Psoas muscle (tissue), 8 donors: ENCODE measurements around the gene GPR4. TPM values are rescaled to one million over a fixed set of nuclear protein-coding genes. Genes with fewer than 3 reads are reported as not detected.

Experiments
- ATAC-seq, 4 donors: fragments of 200-7000 bp; cut with Tn5 transposase; one replicate each; pipeline ENCODE4 v1.9.1; 2020; ENCODE audit warnings: moderate library complexity in 3 of 4, mild to moderate bottlenecking in 2 of 4
- DNase-seq, 2 donors: peaks; one replicate each; pipeline ENCODE4 v3.0.0-alpha.2; 2020
- H3K27ac ChIP-seq: fragments of 200-600 bp; one replicate; pipeline ENCODE4 v1.8.0; 2022
- H3K27me3 ChIP-seq, 3 donors: fragments of 200-600 bp in 1 of 3; one replicate each; pipeline versions ENCODE4 v1.6.1 to v1.8.0; 2013 to 2022; ENCODE audit warnings: low read length in 2 of 3, mild to moderate bottlenecking in 2 of 3, moderate library complexity in 1 of 3; ENCODE audit not compliant: insufficient read depth in 3 of 3
- H3K36me3 ChIP-seq, 2 donors: fragments of 200-600 bp in 1 of 2; one replicate each; pipeline versions ENCODE4 v1.6.1 to v1.8.0; 2013 to 2022; ENCODE audit warnings: low read depth in 1 of 2, mild to moderate bottlenecking in 1 of 2, moderate library complexity in 1 of 2; ENCODE audit not compliant: insufficient read depth in 1 of 2
- H3K4me1 ChIP-seq: fragments of 200-600 bp; one replicate; pipeline ENCODE4 v1.8.0; 2022
- H3K4me3 ChIP-seq: fragments of 200-600 bp; one replicate; pipeline ENCODE4 v1.8.0; 2022; ENCODE audit warnings: mild to moderate bottlenecking
- H3K9me3 ChIP-seq: fragments of 200-600 bp; one replicate; pipeline ENCODE4 v1.8.0; 2022
- CTCF ChIP-seq: fragments of 200-600 bp; IDR thresholded peaks from one replicate; pipeline ENCODE4 v1.8.0; 2022; ENCODE audit warnings: antibody characterized with exemption
- WGBS, 3 donors: extraction: QIAGEN DNeasy Blood & Tissue Kit; methylation state at CpG; one replicate each; pipeline versions ENCODE4 v1.1.6 to v1.1.7; 2013; 5-methylcytosine and 5-hydroxymethylcytosine counted together
- intact Hi-C, 2 donors: fragments of 100-400 bp; cut with DNase I; formaldehyde crosslinking; loops; one replicate each; pipeline versions ENCODE4 v1.11.0 to v1.14.2; 2022
- polyA plus RNA-seq, 3 donors: library from polyadenylated mRNA; stranded (reverse); fragments of 200-250 nt; gene quantifications; one replicate each; pipeline ENCODE4 v1.2.3, GENCODE V29; 2013
- total RNA-seq, 4 donors: library from RNA; stranded (reverse); fragmentation: NEBNext Ultra II Directional in 2 of 4; extraction: Animal tissue kit (Norgen Biotek cat#: 25700) in 2 of 4; gene quantifications; one replicate each; pipeline versions ENCODE4 v1.2.1 to v1.2.4, GENCODE V29; 2021 to 2023
- donor health status: healthy with polysubstance abuse.
- donor health status: DM: no; HTN: no; CAD: no; lungs with moderate emphysema.
- donor health status: Bipolar disorder and iron deficiency.
- donor health status: healthy.
- donor health status: DM: yes; HTN: yes; CAD: no.
- donor health status: DM: no; HTN: no; CAD: no.
- donor health status: DM: no; HTN: no; CAD: no.
- donor health status: DM: yes; HTN: yes; CAD: no.

GPR4 gene
- total and polyA plus RNA-seq, 7 donors: 1.6 to 7.5 (median 3.0) TPM

GRCh38 chr19:45645068-45645630, 43.1 kb upstream of the GPR4 start:
- no peaks in the 10 kb centered on the region for H3K9me3 ChIP-seq
- H3K4me3 ChIP-seq: peak overlapping the region; percentile 56
- TF ChIP-seq CTCF: no peak
- peak in 1 of 2 donors; percentile 57 for DNase-seq
- intact Hi-C loops: no loop called here
- ATAC-seq: peak in 1 of 4 donors; percentile 3
- H3K4me1 ChIP-seq: peaks cover 16% of the 10 kb centered on the region
- WGBS, 3 donors: 10 to 16% (median 12%) methylated on average over 32 to 35 of the region's 35 CpGs
- H3K36me3 ChIP-seq: no peaks in the 10 kb centered on the region
- H3K27ac ChIP-seq: no peak overlapping the region
- H3K27me3 ChIP-seq: peaks cover 0 to 41% (median 0%) of the 10 kb centered on the region in 3 donors

GRCh38 chr19:45643927-45644771, 42.1 kb upstream of the GPR4 start:
- WGBS, 3 donors: 48 to 64% (median 53%) methylated on average over 14 of the region's 14 CpGs

DNA sequence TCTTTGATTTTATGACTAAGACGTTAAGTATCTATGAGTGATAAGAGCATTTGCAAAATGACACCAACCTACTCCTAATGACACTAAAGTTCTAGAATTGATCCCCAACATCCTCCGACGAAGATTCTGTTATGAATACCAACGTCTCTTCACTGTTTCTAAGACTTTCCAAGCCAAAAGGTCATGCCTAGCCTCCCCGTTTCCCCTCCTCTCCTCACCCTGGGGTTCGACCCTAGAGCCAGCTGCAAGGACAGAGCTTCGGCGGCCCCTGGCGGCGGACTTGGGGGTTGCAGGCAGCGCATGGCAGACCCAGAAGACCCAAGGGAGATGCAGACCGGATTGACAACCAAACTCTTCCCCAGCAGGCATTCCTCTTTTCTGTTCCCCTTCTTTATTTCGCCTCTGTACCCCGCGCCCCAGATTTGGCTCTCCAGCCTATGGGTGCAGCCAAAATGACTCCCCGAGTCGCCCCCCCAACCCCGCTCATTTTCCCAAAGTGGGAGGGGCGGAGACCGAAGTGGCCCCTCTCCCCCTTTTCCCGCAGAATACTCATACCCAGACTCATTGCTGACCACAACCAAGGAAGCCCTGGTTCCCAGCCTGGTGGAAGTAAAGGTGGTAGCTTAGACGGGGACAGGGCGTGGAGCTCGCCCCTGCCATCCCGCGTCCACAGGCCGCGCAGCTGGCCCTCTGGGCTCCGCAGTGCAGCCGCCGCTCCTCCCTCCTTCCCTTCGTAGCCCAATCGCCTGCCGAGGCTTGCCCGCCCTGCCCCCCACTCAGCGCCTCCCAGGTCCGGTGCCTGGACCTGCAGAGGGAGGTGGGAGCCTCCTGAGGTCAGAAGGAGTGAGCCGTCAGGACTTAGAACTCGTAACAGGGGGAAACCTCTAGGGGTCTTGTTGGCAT, 41.3 kb upstream of the GPR4 start:
- H3K4me1 ChIP-seq: peaks cover 19% of the 10 kb centered on the region
- no peak overlapping the region for H3K4me3 ChIP-seq
- intact Hi-C loops: loop anchor here (1.0 to 5.0 kb wide), 4 partner anchors 34 to 206 kb away; no protein-coding TSS in a partner anchor

More at GRCh38 chr19:45643927-45644771, 42.1 kb upstream of the GPR4 start:
- Histone ChIP-seq H3K9me3 (no peaks in the 10 kb centered on the region), H3K27ac (no peak overlapping the region), H3K27me3 (peaks cover 0 to 33% (median 0%) of the 10 kb centered on the region in 3 donors), H3K4me3 (no peak overlapping the region), H3K4me1 (peaks cover 16% of the 10 kb centered on the region), H3K36me3 (no peaks in the 10 kb centered on the region)
- intact Hi-C loops: loop anchor here (1.0 to 5.0 kb wide), 4 partner anchors 35 to 207 kb away; no protein-coding TSS in a partner anchor
- DNase-seq (no peak), ATAC-seq (no peak)
- TF ChIP-seq CTCF: no peak

More for the DNA sequence above, 41.3 kb upstream of the GPR4 start:
- ATAC-seq: peak; percentile 58 to 77 (median 72)
- no peaks in the 10 kb centered on the region for H3K36me3 ChIP-seq
- H3K27ac ChIP-seq: no peak overlapping the region
- DNase-seq: peak; percentile 83 to 91
- H3K9me3 ChIP-seq: no peaks in the 10 kb centered on the region
- WGBS, 3 donors: 10 to 12% (median 12%) methylated on average over 32 to 39 of the region's 39 CpGs
- peaks cover 0 to 31% (median 0%) of the 10 kb centered on the region in 3 donors for H3K27me3 ChIP-seq
- peak; percentile 99 for TF ChIP-seq CTCF
